HepG2 (cell line): Measurements from ENCODE around the gene NPB. TPM values are rescaled to one million over a fixed set of nuclear protein-coding genes. Genes with fewer than 3 reads are reported as not detected.

ENCODE experiments used
- ATAC-seq: fragments of 200-7000 bp; cut with Tn5 transposase; 3 replicates; pipeline ENCODE4 v1.9.1; 2020; ENCODE audit warnings: mild to moderate bottlenecking, moderate library complexity
- BruUV-seq: library from RNA; stranded (reverse); fragments of 400-500 nt; replicated peaks from 2 replicates; lab custom pipeline; 2021; lab: Mats Ljungman, UMichigan
- CTCF ChIA-PET: fragments of 300-600 bp; formaldehyde crosslinking; extraction: SDS; loops from one replicate; lab custom pipeline; 2021; ENCODE audit warnings: low total read pairs, inconsistent platforms, low intra/inter-chr PET ratio; lab: Yijun Ruan, JAX
- POLR2A ChIA-PET: fragments of 350-600 bp; sonication (Branson Sonifier 250); formaldehyde crosslinking; loops from one replicate; lab custom pipeline; 2020; ENCODE audit warnings: antibody characterized with exemption, inconsistent platforms; lab: Yijun Ruan, JAX
- DNase-seq: peaks from one replicate; pipeline ENCODE4 v3.0.0-alpha.2; 2015; ENCODE audit warnings: low spot score
- FAIRE-seq: peaks from 3 replicates; lab custom pipeline; 2011; peaks lifted over from hg19 to GRCh38; lab: Jason Lieb, UNC
- H2AFZ ChIP-seq: one replicate; pipeline ENCODE4 v1.6.1; 2011; ENCODE audit warnings: low read length, inconsistent platforms
- H3K27ac ChIP-seq: fragments of 300-600 bp; 3 replicates; pipeline ENCODE4 v1.8.0; 2011; ENCODE audit warnings: mixed run types, mild to moderate bottlenecking, mixed read lengths, low read length, inconsistent platforms; ENCODE audit not compliant: insufficient read depth; ENCODE audit errors: extremely low read length
- H3K27me3 ChIP-seq, 2 experiments: fragments of 200-600 bp in 1 of 2; 2 replicates in 1 of 2; 3 replicates in 1 of 2; pipeline versions ENCODE4 v1.6.0 to v1.8.0; 2011; ENCODE audit warnings: low read length in 2 of 2, mild to moderate bottlenecking in 2 of 2, moderate library complexity in 2 of 2, inconsistent platforms in 1 of 2; ENCODE audit not compliant: insufficient read depth in 2 of 2, control insufficient read depth in 1 of 2
- H3K36me3 ChIP-seq, 2 experiments: fragments of 200-600 bp in 1 of 2; replicated peaks in 1 of 2; 2 replicates in 1 of 2; 3 replicates in 1 of 2; pipeline versions ENCODE4 v1.5.1 to v1.8.0; 2011; ENCODE audit warnings: low read length in 2 of 2, inconsistent platforms in 1 of 2; ENCODE audit not compliant: insufficient read depth in 2 of 2, control insufficient read depth in 1 of 2
- H3K4me1 ChIP-seq: 2 replicates; pipeline ENCODE4 v1.5.1; 2012; ENCODE audit warnings: low read length, inconsistent platforms; ENCODE audit not compliant: insufficient read depth
- H3K4me2 ChIP-seq: 2 replicates; pipeline ENCODE4 v1.6.0; 2011; ENCODE audit warnings: low read depth, low read length, inconsistent platforms
- H3K4me3 ChIP-seq, 3 experiments: fragments of 200-600 bp in 1 of 3; sonication (generic), shearing (Covaris generic) in 1 of 3; replicated peaks in 1 of 3; 2 replicates each; pipeline ENCODE4 v1.5.1; 2011 to 2016; ENCODE audit warnings: low read length in 3 of 3, inconsistent platforms in 2 of 3, low read depth in 2 of 3, mild to moderate bottlenecking in 2 of 3, control low read depth in 1 of 3, mixed read lengths in 1 of 3; ENCODE audit not compliant: insufficient read depth in 1 of 3
- H3K79me2 ChIP-seq: one replicate; pipeline ENCODE4 v1.6.1; 2011; ENCODE audit warnings: low read length, inconsistent platforms; ENCODE audit not compliant: insufficient read depth
- H3K9ac ChIP-seq: 2 replicates; pipeline ENCODE4 v1.6.0; 2011; ENCODE audit warnings: mild to moderate bottlenecking, low read depth, low read length, inconsistent platforms; ENCODE audit not compliant: insufficient read depth
- H3K9me3 ChIP-seq: 2 replicates; pipeline ENCODE4 v1.5.1; 2012; ENCODE audit warnings: mild to moderate bottlenecking, low read length
- H4K20me1 ChIP-seq: 2 replicates; pipeline ENCODE4 v1.6.0; 2011; ENCODE audit warnings: inconsistent platforms, mild to moderate bottlenecking, low read length, moderate library complexity; ENCODE audit not compliant: insufficient read depth
- EEA1 ChIP-seq: sonication (generic); formaldehyde crosslinking; IDR thresholded peaks from 2 replicates; pipeline ENCODE4 v1.5.1; 2020; ENCODE audit warnings: mild to moderate bottlenecking, missing genetic modification reagents, borderline replicate concordance
- FOSL1 ChIP-seq: sonication (generic); formaldehyde crosslinking; IDR thresholded peaks from 2 replicates; pipeline ENCODE4 v1.9.0; 2021; ENCODE audit warnings: missing genetic modification reagents, borderline replicate concordance
- GRHL1 ChIP-seq: sonication (generic); formaldehyde crosslinking; conservative IDR thresholded peaks from 2 replicates; pipeline ENCODE4 v1.8.0; 2022; ENCODE audit warnings: missing genetic modification reagents
- HIC2 ChIP-seq: sonication (generic); formaldehyde crosslinking; IDR thresholded peaks from 2 replicates; pipeline ENCODE4 v1.9.0; 2022; ENCODE audit warnings: low read depth, missing genetic modification reagents
- IRF2 ChIP-seq: IDR thresholded peaks from 2 replicates; pipeline ENCODE4 v1.6.1; 2018; ENCODE audit warnings: missing genetic modification reagents, missing compliant biosample characterization
- IRX3 ChIP-seq: sonication (generic); formaldehyde crosslinking; IDR thresholded peaks from 2 replicates; pipeline ENCODE4 v1.8.1; 2023; ENCODE audit warnings: mild to moderate bottlenecking, low read depth, missing genetic modification reagents, borderline replicate concordance
- JDP2 ChIP-seq: sonication (generic); formaldehyde crosslinking; IDR thresholded peaks from 2 replicates; pipeline ENCODE4 v1.8.1; 2022; ENCODE audit warnings: missing genetic modification reagents, borderline replicate concordance
- KAT8 ChIP-seq: IDR thresholded peaks from 2 replicates; pipeline ENCODE4 v1.6.1; 2016; ENCODE audit warnings: missing genetic modification reagents, missing compliant biosample characterization
- KLF15 ChIP-seq: sonication (generic); formaldehyde crosslinking; IDR thresholded peaks from 2 replicates; pipeline ENCODE4 v1.8.1; 2023; ENCODE audit warnings: borderline replicate concordance, mild to moderate bottlenecking, inconsistent platforms, missing genetic modification reagents, mixed read lengths
- MTERF4 ChIP-seq: sonication (generic); formaldehyde crosslinking; IDR thresholded peaks from 2 replicates; pipeline ENCODE4 v1.8.0; 2023; ENCODE audit warnings: mild to moderate bottlenecking, missing genetic modification reagents
- NR2C2 ChIP-seq: sonication (generic); formaldehyde crosslinking; IDR thresholded peaks from 2 replicates; pipeline ENCODE4 v1.4.0; 2020; ENCODE audit warnings: missing genetic modification reagents, mild to moderate bottlenecking, moderate library complexity, borderline replicate concordance
- PHF8 ChIP-seq: sonication (generic); formaldehyde crosslinking; IDR thresholded peaks from 2 replicates; pipeline ENCODE4 v1.5.0; 2020; ENCODE audit warnings: missing genetic modification reagents
- TEAD2 ChIP-seq: sonication (generic); formaldehyde crosslinking; IDR thresholded peaks from 2 replicates; pipeline ENCODE4 v1.9.0; 2021; ENCODE audit warnings: missing genetic modification reagents
- ZNF121 ChIP-seq: sonication (generic); formaldehyde crosslinking; IDR thresholded peaks from 2 replicates; pipeline ENCODE4 v1.5.0; 2020; ENCODE audit warnings: mild to moderate bottlenecking, missing genetic modification reagents
- ZNF501 ChIP-seq: sonication (generic); formaldehyde crosslinking; IDR thresholded peaks from 2 replicates; pipeline ENCODE4 v1.5.1; 2020; ENCODE audit warnings: mild to moderate bottlenecking, moderate library complexity, missing genetic modification reagents
- ZNF510 ChIP-seq: sonication (generic); formaldehyde crosslinking; IDR thresholded peaks from 2 replicates; pipeline ENCODE4 v1.4.0; 2020; ENCODE audit warnings: low read depth, mild to moderate bottlenecking, missing genetic modification reagents
- ZSCAN20 ChIP-seq: sonication (generic); formaldehyde crosslinking; IDR thresholded peaks from 2 replicates; pipeline ENCODE4 v1.4.0; 2020; ENCODE audit warnings: missing genetic modification reagents, mild to moderate bottlenecking, borderline replicate concordance
- ZSCAN21 ChIP-seq: sonication (generic); formaldehyde crosslinking; IDR thresholded peaks from 2 replicates; pipeline ENCODE4 v1.8.0; 2022; ENCODE audit warnings: mild to moderate bottlenecking, missing genetic modification reagents, moderate library complexity, borderline replicate concordance
- WGBS: methylation state at CpG from one replicate; pipeline ENCODE4 v1.1.6; 2017; ENCODE audit warnings: low lambda C conversion rate; 5-methylcytosine and 5-hydroxymethylcytosine counted together
- in situ Hi-C: cut with HindIII; loops from 2 replicates; pipeline ENCODE4 v1.10.0; 2017; ENCODE audit warnings: low pct_unique_long_range_greater_than_20kb; ENCODE audit not compliant: extremely low pct_ligation_motif_present
- intact Hi-C: fragments of 100-400 bp; cut with micrococcal nuclease; formaldehyde crosslinking; loops from one replicate; pipeline ENCODE4 v1.10.0; 2022; ENCODE audit not compliant: unreplicated experiment
- polyA plus RNA-seq, 8 experiments: library from polyadenylated mRNA; depleted of rRNA in 3 of 8; stranded (reverse) in 7 of 8; unstranded in 1 of 8; fragments of >200 nt; fragmentation: Illumina TruSeq in 4 of 8; extraction: Trizol in 4 of 8; gene quantifications; 2 replicates each; pipeline versions ENCODE4 v1.2.1 to v1.2.3, GENCODE V29; 2011 to 2016; ENCODE audit warnings: low read depth in 4 of 8, missing spikeins in 1 of 8, mixed read lengths in 1 of 8; ENCODE audit not compliant: insufficient read depth in 1 of 8
- total RNA-seq, 5 experiments: library from RNA; depleted of rRNA; stranded (reverse); fragments of >200 nt; fragmentation: Illumina TruSeq; extraction: Trizol; gene quantifications; 2 replicates each; pipeline ENCODE4 v1.2.3, GENCODE V29; 2016; ENCODE audit warnings: low read depth in 1 of 5

NPB gene
- total and polyA plus RNA-seq, 2 of the 13 experiments (the other 11 are each of a cell fraction or from before 2014, with no cell fraction given): 0.11 to 0.93 TPM

GRCh38 chr17:81869221-81870130 lies 32.6 kb upstream of the NPB start:
- no peaks in the 10 kb centered on the region for H3K27me3 ChIP-seq
- H3K9me3 ChIP-seq: no peaks in the 10 kb centered on the region
- ChIA-PET CTCF (interaction anchor here (1.4 kb wide), 1 partner anchor 151 kb away, joined by 3 read pairs; no protein-coding TSS in a partner anchor), POLR2A (interaction anchor here (0.6 to 4.3 kb wide), 23 partner anchors 8 to 168 kb away, joined by 3 to 26 read pairs (median 4); partner anchors contain the start of genes ALYREF, ANAPC11, CENPX and DCXR)
- no peak for FAIRE-seq
- peak overlapping the region; percentile 88 for H3K9ac ChIP-seq
- H3K79me2 ChIP-seq: peaks cover 25% of the 10 kb centered on the region
- intact Hi-C loops (loop anchor here (5.0 kb wide), 2 partner anchors 43 to 153 kb away; partner anchors contain the start of genes CENPX, LRRC45 and PCYT2), in situ Hi-C loops (no loop called here)
- no peak for DNase-seq
- peak overlapping the region; percentile 72 to 92 (median 85) for H3K4me3 ChIP-seq
- 61% methylated on average over 38 of the region's 52 CpGs for WGBS
- ATAC-seq: peak; percentile 26
- peaks cover 44% of the 10 kb centered on the region; the same call in 1 of the 2 replicates for H4K20me1 ChIP-seq
- no peak overlapping the region for H2AFZ ChIP-seq
- peaks cover 74% of the 10 kb centered on the region for H3K4me1 ChIP-seq
- peak overlapping the region; percentile 80 for H3K27ac ChIP-seq
- peaks cover 16 to 27% of the 10 kb centered on the region in 2 experiments for H3K36me3 ChIP-seq
- peak overlapping the region; percentile 75 for H3K4me2 ChIP-seq
- no TSS peak for BruUV-seq
- no peak for TF ChIP-seq HIC2
- TF ChIP-seq ZNF501 (CRISPR knock-in tag): no peak; the same call in 1 of the 2 replicates
- TF ChIP-seq IRF2: no peak; the same call in none of the 2 replicates
- TF ChIP-seq MTERF4: no peak; the same call in 1 of the 2 replicates
- 0 out of 2 replicates have a peak, but pooled peaks have one; percentile 6 for TF ChIP-seq ZSCAN21 (CRISPR knock-in tag)
- no peak for TF ChIP-seq TEAD2 (CRISPR knock-in tag)
- peak; percentile 65 for TF ChIP-seq IRX3
- TF ChIP-seq JDP2 (CRISPR knock-in tag): no peak
- no peak; the same call in 1 of the 2 replicates for TF ChIP-seq KLF15
- TF ChIP-seq ZNF121: no peak; the same call in 1 of the 2 replicates
- TF ChIP-seq ZNF510 (CRISPR knock-in tag): no peak
- no peak for TF ChIP-seq ZSCAN20
- 0 out of 2 replicates have a peak, but pooled peaks have one; percentile 3 for TF ChIP-seq FOSL1
- TF ChIP-seq NR2C2 (CRISPR knock-in tag): no peak; the same call in 1 of the 2 replicates
- TF ChIP-seq PHF8 (CRISPR knock-in tag): no peak; the same call in 1 of the 2 replicates
- TF ChIP-seq EEA1: no peak
- no peak for TF ChIP-seq GRHL1 (CRISPR knock-in tag)
- TF ChIP-seq KAT8: no peak
